Suprapubic skin (tissue), 4 donors: Measurements from ENCODE around the gene GOLM1. TPM values are rescaled to one million over a fixed set of nuclear protein-coding genes. Genes with fewer than 3 reads are reported as not detected.
"Not testable (repeated sequence)": the region's sequence is repeated elsewhere in the genome, so short reads cannot be mapped to it uniquely, and the experiment has no call there.

Experiments used
- DNase-seq, 2 donors: peaks; one replicate each; pipeline ENCODE4 v3.0.0-alpha.2; 2019; ENCODE audit warnings: low spot score in 2 of 2
- H3K27ac ChIP-seq: fragments of 200-600 bp; sonication (generic); one replicate; pipeline ENCODE4 v1.5.1; 2019
- H3K27me3 ChIP-seq: fragments of 200-600 bp; sonication (generic); one replicate; pipeline ENCODE4 v1.5.1; 2019
- H3K36me3 ChIP-seq: fragments of 200-600 bp; sonication (generic); one replicate; pipeline ENCODE4 v1.5.1; 2019
- H3K4me1 ChIP-seq: fragments of 200-600 bp; sonication (generic); one replicate; pipeline ENCODE4 v1.5.1; 2019
- H3K4me3 ChIP-seq: fragments of 200-600 bp; sonication (generic); one replicate; pipeline ENCODE4 v1.5.1; 2019; ENCODE audit warnings: mild to moderate bottlenecking
- H3K9me3 ChIP-seq: fragments of 200-600 bp; sonication (generic); one replicate; pipeline ENCODE4 v1.5.1; 2019
- EP300 ChIP-seq: sonication (generic); formaldehyde crosslinking; IDR thresholded peaks from one replicate; pipeline ENCODE4 v1.6.1; 2017; ENCODE audit warnings: antibody characterized with exemption
- POLR2A ChIP-seq, 2 donors: fragments of 450-650 bp; IDR thresholded peaks; one replicate each; pipeline ENCODE4 v1.6.1; 2017; ENCODE audit warnings: antibody characterized with exemption in 2 of 2, mild to moderate bottlenecking in 2 of 2, moderate library complexity in 2 of 2
- POLR2AphosphoS5 ChIP-seq, 3 donors: sonication (generic); formaldehyde crosslinking; IDR thresholded peaks; one replicate each; pipeline ENCODE4 v1.6.1; 2017; ENCODE audit warnings: antibody characterized with exemption in 3 of 3
- WGBS: methylation state at CpG from one replicate; pipeline ENCODE4 v1.1.5; 2018; 5-methylcytosine and 5-hydroxymethylcytosine counted together
- total RNA-seq, 4 donors: library from RNA; depleted of rRNA; stranded (reverse); fragments of >200 nt; gene quantifications; one replicate each; pipeline ENCODE4 v1.1.0, GENCODE V29; 2016
- TF ChIP-seq, protein P1 (sequence below), 2 donors: fragments of 200-600 bp in 1 of 2; fragments of 450-650 bp in 1 of 2; sonication (generic) in 1 of 2; IDR thresholded peaks; one replicate each; pipeline ENCODE4 v1.5.1; 2016 to 2019; ENCODE audit warnings: antibody characterized with exemption in 2 of 2, mild to moderate bottlenecking in 1 of 2, moderate library complexity in 1 of 2

The GOLM1 gene
- 10 to 100 TPM in 3 of 4 donors, 1 to 10 TPM in 1; 6.6 to 10.6 (median 10.3) TPM for total RNA-seq

GRCh38 chr9:86098824-86099700 lies at the start of gene GOLM1:
Gene GOLM1 (minus strand): TSS chr9:86099558. CDS start chr9:86079320, 20,238 bp downstream.
- H3K27me3 ChIP-seq = no peaks in the 10 kb centered on the region
- WGBS = 3% methylated on average over 32 of the region's 125 CpGs
- peak in 1 of 2 donors; percentile 66 for DNase-seq
- H3K4me1 ChIP-seq = peaks cover 16% of the 10 kb centered on the region
- TF ChIP-seq EP300 (no peak), POLR2AphosphoS5 (IDR thresholded peaks at IDR 0.05) (no peak), POLR2A (IDR thresholded peaks at IDR 0.05) (no peak)
- TF ChIP-seq, protein P1, sequence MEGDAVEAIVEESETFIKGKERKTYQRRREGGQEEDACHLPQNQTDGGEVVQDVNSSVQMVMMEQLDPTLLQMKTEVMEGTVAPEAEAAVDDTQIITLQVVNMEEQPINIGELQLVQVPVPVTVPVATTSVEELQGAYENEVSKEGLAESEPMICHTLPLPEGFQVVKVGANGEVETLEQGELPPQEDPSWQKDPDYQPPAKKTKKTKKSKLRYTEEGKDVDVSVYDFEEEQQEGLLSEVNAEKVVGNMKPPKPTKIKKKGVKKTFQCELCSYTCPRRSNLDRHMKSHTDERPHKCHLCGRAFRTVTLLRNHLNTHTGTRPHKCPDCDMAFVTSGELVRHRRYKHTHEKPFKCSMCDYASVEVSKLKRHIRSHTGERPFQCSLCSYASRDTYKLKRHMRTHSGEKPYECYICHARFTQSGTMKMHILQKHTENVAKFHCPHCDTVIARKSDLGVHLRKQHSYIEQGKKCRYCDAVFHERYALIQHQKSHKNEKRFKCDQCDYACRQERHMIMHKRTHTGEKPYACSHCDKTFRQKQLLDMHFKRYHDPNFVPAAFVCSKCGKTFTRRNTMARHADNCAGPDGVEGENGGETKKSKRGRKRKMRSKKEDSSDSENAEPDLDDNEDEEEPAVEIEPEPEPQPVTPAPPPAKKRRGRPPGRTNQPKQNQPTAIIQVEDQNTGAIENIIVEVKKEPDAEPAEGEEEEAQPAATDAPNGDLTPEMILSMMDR (IDR thresholded peaks at IDR 0.05) = no peak
- H3K4me3 ChIP-seq = peak within 1 kb of the TSS; percentile 67
- peak within 1 kb of the TSS; percentile 80 for H3K27ac ChIP-seq
- H3K9me3 ChIP-seq = no peaks in the 10 kb centered on the region
- H3K36me3 ChIP-seq = no peaks in the 10 kb centered on the region

DNA sequence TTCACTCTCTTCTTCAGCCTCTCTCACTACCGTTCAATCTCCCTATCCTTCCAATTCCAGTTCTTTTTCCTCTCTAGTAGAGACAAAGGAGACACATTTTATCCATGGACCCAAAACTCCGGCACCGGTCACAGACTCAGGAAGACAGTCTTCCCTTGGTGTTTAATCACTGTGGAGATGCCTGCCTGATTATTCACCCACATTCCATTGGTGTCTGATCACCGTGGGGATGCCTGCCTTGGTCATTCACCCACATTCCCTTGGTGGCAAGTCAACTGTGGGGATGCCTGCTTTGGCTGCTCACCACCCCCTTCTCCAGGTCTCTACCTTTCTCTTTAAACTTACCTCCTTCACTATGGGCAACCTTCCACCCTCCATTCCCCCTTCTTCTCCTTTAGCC lies 47.3 kb upstream of the GOLM1 start:
- not testable (repeated sequence) for H3K27me3 ChIP-seq, H3K9me3 ChIP-seq, DNase-seq, H3K4me3 ChIP-seq, H3K27ac ChIP-seq, H3K36me3 ChIP-seq, H3K4me1 ChIP-seq
- WGBS = 87% methylated on average over 4 of the region's 4 CpGs

DNA sequence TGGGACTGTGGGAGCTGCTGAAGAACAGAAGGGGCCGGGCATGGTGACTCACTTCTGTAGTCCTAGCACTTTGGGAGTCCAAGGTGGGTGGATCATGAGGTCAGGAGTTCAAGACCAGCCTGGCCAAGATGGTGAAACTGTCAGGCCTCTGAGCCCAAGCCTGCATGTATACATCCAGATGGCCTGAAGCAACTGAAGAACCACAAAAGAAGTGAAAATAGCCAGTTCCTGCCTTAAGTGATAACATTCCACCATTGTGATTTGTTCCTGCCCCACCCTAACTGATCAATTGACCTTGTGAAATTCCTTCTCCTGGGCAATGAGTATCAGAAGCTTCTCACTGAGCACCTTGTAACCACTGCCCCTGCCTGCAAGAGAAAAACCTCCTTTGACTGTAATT lies 46.6 kb upstream of the GOLM1 start:
- not testable (repeated sequence) for H3K4me1 ChIP-seq, H3K27me3 ChIP-seq, H3K9me3 ChIP-seq, H3K27ac ChIP-seq, DNase-seq, H3K4me3 ChIP-seq, H3K36me3 ChIP-seq
- 90% methylated on average over 1 of the region's 1 CpG for WGBS

DNA sequence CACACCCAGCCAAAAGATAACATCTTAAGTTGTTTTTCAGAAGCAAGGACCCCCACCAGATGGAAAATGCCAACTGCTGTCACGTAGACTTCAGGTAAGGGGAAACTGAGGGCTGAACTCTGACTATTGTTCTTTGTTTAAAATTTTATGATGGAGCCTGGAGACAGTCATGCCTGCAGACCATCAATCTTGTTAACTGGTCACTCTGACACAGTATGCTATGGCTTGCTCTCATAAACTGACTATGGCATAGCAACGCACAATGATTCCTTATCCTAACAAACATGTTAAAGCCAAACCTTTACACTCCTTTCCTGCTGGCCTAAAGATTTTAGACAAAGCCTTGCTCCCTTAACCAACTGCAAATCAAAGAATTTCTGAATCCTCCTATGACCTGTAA lies 43.6 kb upstream of the GOLM1 start:
- no peak overlapping the region for H3K4me3 ChIP-seq
- TF ChIP-seq, protein P1 (IDR thresholded peaks at IDR 0.05) = no peak
- TF ChIP-seq POLR2AphosphoS5 (IDR thresholded peaks at IDR 0.05) = no peak
- TF ChIP-seq EP300 = no peak
- no peak for TF ChIP-seq POLR2A (IDR thresholded peaks at IDR 0.05)
- no peaks in the 10 kb centered on the region for H3K9me3 ChIP-seq
- no peaks in the 10 kb centered on the region for H3K4me1 ChIP-seq
- DNase-seq = no peak
- H3K36me3 ChIP-seq = no peaks in the 10 kb centered on the region
- H3K27me3 ChIP-seq = no peaks in the 10 kb centered on the region
- no peak overlapping the region for H3K27ac ChIP-seq
- 92% methylated on average over 2 of the region's 2 CpGs for WGBS

DNA sequence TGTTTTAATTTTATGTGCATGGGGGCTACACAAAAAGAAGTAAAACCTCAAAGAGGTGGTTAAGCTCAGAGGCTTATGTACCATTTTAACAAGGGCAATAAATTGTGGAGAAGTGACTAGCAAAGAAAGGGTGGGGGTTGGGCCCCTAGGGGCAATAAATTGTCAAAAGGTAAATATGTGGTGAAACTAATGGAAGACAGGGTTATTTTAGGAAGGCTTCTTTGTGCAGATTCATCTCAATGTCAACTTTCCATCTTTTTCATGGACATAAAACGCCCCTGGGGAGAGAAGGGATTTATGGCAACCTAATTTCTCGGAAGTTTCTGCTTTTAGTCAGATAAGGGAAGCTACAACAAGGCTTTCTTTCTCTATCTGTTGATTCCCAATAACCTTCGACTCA lies 42.5 kb upstream of the GOLM1 start:
- no peak for DNase-seq
- Histone ChIP-seq H3K36me3 (no peaks in the 10 kb centered on the region), H3K27ac (no peak overlapping the region), H3K4me1 (no peaks in the 10 kb centered on the region), H3K9me3 (no peaks in the 10 kb centered on the region), H3K4me3 (no peak overlapping the region), H3K27me3 (no peaks in the 10 kb centered on the region)
- TF ChIP-seq POLR2A (IDR thresholded peaks at IDR 0.05) (no peak), POLR2AphosphoS5 (IDR thresholded peaks at IDR 0.05) (no peak)
- WGBS = 67% methylated on average over 3 of the region's 3 CpGs

- Histone ChIP-seq H3K9me3 (no peaks in the 10 kb centered on the region), H3K36me3 (no peaks in the 10 kb centered on the region), H3K27me3 (no peaks in the 10 kb centered on the region), H3K27ac (no peak overlapping the region), H3K4me3 (no peak overlapping the region), H3K4me1 (no peaks in the 10 kb centered on the region)
- 49% methylated on average over 5 of the region's 5 CpGs for WGBS
- DNase-seq = no peak
- TF ChIP-seq POLR2A (IDR thresholded peaks at IDR 0.05) (no peak), EP300 (no peak), POLR2AphosphoS5 (IDR thresholded peaks at IDR 0.05) (no peak)
- TF ChIP-seq, protein P1 (IDR thresholded peaks at IDR 0.05) = no peak
Measured at GRCh38 chr9:86135371-86135770, 36.0 kb upstream of the GOLM1 start.
